ENCODE data around the gene PCYT1A. TPM values are rescaled to one million over a fixed set of nuclear protein-coding genes. Genes with fewer than 3 reads are reported as not detected.
A peak's percentile ranks its signal among the peaks of the same experiment; 100 is the strongest.
"Not testable (repeated sequence)": the region's sequence is repeated elsewhere in the genome, so short reads cannot be mapped to it uniquely, and the experiment has no call there.

PCYT1A gene
- total and polyA plus RNA-seq, 2 donors = 18.9 to 23.3 TPM

- no peak within 1 kb of the TSS for H3K27ac ChIP-seq (ENCODE audit: low read depth in 1 of 2, low read length in 1 of 2)
- H3K4me3 ChIP-seq (ENCODE audit: low read length in 2 of 2) = no peak within 1 kb of the TSS
- H3K36me3 ChIP-seq (ENCODE audit: control insufficient read depth in 2 of 2, insufficient read depth in 2 of 2, low read length in 1 of 2) = no peaks in the 10 kb centered on the region
- H3K4me1 ChIP-seq (ENCODE audit: control insufficient read depth in 2 of 2, insufficient read depth in 2 of 2, low read length in 2 of 2) = peaks cover 0 to 13% of the 10 kb centered on the region in 2 donors
- H3K27me3 ChIP-seq (ENCODE audit: control insufficient read depth in 2 of 2, insufficient read depth in 1 of 2, low read length in 1 of 2) = peaks cover 0 to 21% of the 10 kb centered on the region in 2 donors
- no peak for DNase-seq (ENCODE audit: low read depth in 6 of 9, low spot score in 9 of 9)
- 82% methylated on average over 15 of the region's 15 CpGs for WGBS
- H3K9me3 ChIP-seq (ENCODE audit: control insufficient read depth in 2 of 2, insufficient read depth in 1 of 2, low read length in 1 of 2) = no peaks in the 10 kb centered on the region
These were observed 71.4 kb downstream of the PCYT1A start, which contains the start of gene SLC51A for GRCh38 chr3:196216089-196216564. SLC51A (plus strand) TSS chr3:196216534; CDS start chr3:196216713, 179 bp downstream.

GRCh38 chr3:196215493-196216020, 72.0 kb downstream of the PCYT1A start:
- Histone ChIP-seq H3K4me1 (ENCODE audit: control insufficient read depth in 2 of 2, insufficient read depth in 2 of 2, low read length in 2 of 2) (peaks cover 0 to 10% of the 10 kb centered on the region in 2 donors), H3K4me3 (ENCODE audit: low read length in 2 of 2) (no peak overlapping the region), H3K27me3 (ENCODE audit: control insufficient read depth in 2 of 2, insufficient read depth in 1 of 2, low read length in 1 of 2) (peaks cover 0 to 23% of the 10 kb centered on the region in 2 donors), H3K9me3 (ENCODE audit: control insufficient read depth in 2 of 2, insufficient read depth in 1 of 2, low read length in 1 of 2) (no peaks in the 10 kb centered on the region), H3K27ac (ENCODE audit: low read depth in 1 of 2, low read length in 1 of 2) (no peak overlapping the region), H3K36me3 (ENCODE audit: control insufficient read depth in 2 of 2, insufficient read depth in 2 of 2, low read length in 1 of 2) (no peaks in the 10 kb centered on the region)
- no peak for DNase-seq (ENCODE audit: low read depth in 6 of 9, low spot score in 9 of 9)
- 79% methylated on average over 10 of the region's 10 CpGs for WGBS

GRCh38 chr3:196214783-196215441, 72.6 kb downstream of the PCYT1A start:
- Histone ChIP-seq H3K4me1 (ENCODE audit: control insufficient read depth in 2 of 2, insufficient read depth in 2 of 2, low read length in 2 of 2) (peaks cover 0 to 9% of the 10 kb centered on the region in 2 donors), H3K27ac (ENCODE audit: low read depth in 1 of 2, low read length in 1 of 2) (no peak overlapping the region), H3K4me3 (ENCODE audit: low read length in 2 of 2) (no peak overlapping the region), H3K9me3 (ENCODE audit: control insufficient read depth in 2 of 2, insufficient read depth in 1 of 2, low read length in 1 of 2) (no peaks in the 10 kb centered on the region), H3K27me3 (ENCODE audit: control insufficient read depth in 2 of 2, insufficient read depth in 1 of 2, low read length in 1 of 2) (peaks cover 0 to 23% of the 10 kb centered on the region in 2 donors), H3K36me3 (ENCODE audit: control insufficient read depth in 2 of 2, insufficient read depth in 2 of 2, low read length in 1 of 2) (no peaks in the 10 kb centered on the region)
- DNase-seq (ENCODE audit: low read depth in 6 of 9, low spot score in 9 of 9) = no peak
- WGBS = 95% methylated on average over 16 of the region's 16 CpGs

- H3K9me3 ChIP-seq (ENCODE audit: control insufficient read depth in 2 of 2, insufficient read depth in 1 of 2, low read length in 1 of 2) = peaks cover 0 to 9% of the 10 kb centered on the region in 2 donors
- WGBS = 93% methylated on average over 23 of the region's 23 CpGs
- no peak for DNase-seq (ENCODE audit: low read depth in 6 of 9, low spot score in 9 of 9)
These were observed 76.6 kb downstream of the PCYT1A start, which contains the start of gene ZDHHC19 for GRCh38 chr3:196210673-196211556. ZDHHC19 (minus strand) TSS chr3:196211400; CDS start chr3:196211315, 85 bp downstream.

GRCh38 chr3:196209944-196210672, 77.4 kb downstream of the PCYT1A start:
- DNase-seq (ENCODE audit: low read depth in 6 of 9, low spot score in 9 of 9) = not testable (repeated sequence)

More at GRCh38 chr3:196210673-196211556, 76.6 kb downstream of the PCYT1A start, which contains the start of gene ZDHHC19:
- H3K27me3 ChIP-seq (ENCODE audit: control insufficient read depth in 2 of 2, insufficient read depth in 1 of 2, low read length in 1 of 2) = peaks cover 0 to 32% of the 10 kb centered on the region in 2 donors
- no peak within 1 kb of the TSS for H3K27ac ChIP-seq (ENCODE audit: low read depth in 1 of 2, low read length in 1 of 2)
- no peaks in the 10 kb centered on the region for H3K36me3 ChIP-seq (ENCODE audit: control insufficient read depth in 2 of 2, insufficient read depth in 2 of 2, low read length in 1 of 2)
- no peak within 1 kb of the TSS for H3K4me3 ChIP-seq (ENCODE audit: low read length in 2 of 2)
- peaks cover 3 to 8% of the 10 kb centered on the region in 2 donors for H3K4me1 ChIP-seq (ENCODE audit: control insufficient read depth in 2 of 2, insufficient read depth in 2 of 2, low read length in 2 of 2)

GRCh38 chr3:196208942-196209695, 78.4 kb downstream of the PCYT1A start:
- H3K36me3 ChIP-seq (ENCODE audit: control insufficient read depth in 2 of 2, insufficient read depth in 2 of 2, low read length in 1 of 2) = no peaks in the 10 kb centered on the region
- peaks cover 0 to 9% of the 10 kb centered on the region in 2 donors for H3K9me3 ChIP-seq (ENCODE audit: control insufficient read depth in 2 of 2, insufficient read depth in 1 of 2, low read length in 1 of 2)
- no peak overlapping the region for H3K27ac ChIP-seq (ENCODE audit: low read depth in 1 of 2, low read length in 1 of 2)
- WGBS = 96% methylated on average over 24 of the region's 24 CpGs
- peaks cover 3 to 8% of the 10 kb centered on the region in 2 donors for H3K4me1 ChIP-seq (ENCODE audit: control insufficient read depth in 2 of 2, insufficient read depth in 2 of 2, low read length in 2 of 2)
- no peak for DNase-seq (ENCODE audit: low read depth in 6 of 9, low spot score in 9 of 9)
- H3K4me3 ChIP-seq (ENCODE audit: low read length in 2 of 2) = no peak overlapping the region
- H3K27me3 ChIP-seq (ENCODE audit: control insufficient read depth in 2 of 2, insufficient read depth in 1 of 2, low read length in 1 of 2) = peaks cover 0 to 25% of the 10 kb centered on the region in 2 donors

More at GRCh38 chr3:196209944-196210672, 77.4 kb downstream of the PCYT1A start:
- H3K4me3 ChIP-seq (ENCODE audit: low read length in 2 of 2); H3K4me1 ChIP-seq (ENCODE audit: control insufficient read depth in 2 of 2, insufficient read depth in 2 of 2, low read length in 2 of 2); H3K9me3 ChIP-seq (ENCODE audit: control insufficient read depth in 2 of 2, insufficient read depth in 1 of 2, low read length in 1 of 2); H3K27ac ChIP-seq (ENCODE audit: low read depth in 1 of 2, low read length in 1 of 2); H3K36me3 ChIP-seq (ENCODE audit: control insufficient read depth in 2 of 2, insufficient read depth in 2 of 2, low read length in 1 of 2): not testable (repeated sequence)
- peaks cover 0 to 27% of the 10 kb centered on the region in 2 donors for H3K27me3 ChIP-seq (ENCODE audit: control insufficient read depth in 2 of 2, insufficient read depth in 1 of 2, low read length in 1 of 2)
- 97% methylated on average over 11 of the region's 11 CpGs for WGBS

- peaks cover 0 to 9% of the 10 kb centered on the region in 2 donors for H3K9me3 ChIP-seq (ENCODE audit: control insufficient read depth in 2 of 2, insufficient read depth in 1 of 2, low read length in 1 of 2)
- DNase-seq (ENCODE audit: low read depth in 6 of 9, low spot score in 9 of 9) = peak in 3 of 9 donors; percentile 23 to 50 (median 35)
- peaks cover 0 to 29% of the 10 kb centered on the region in 2 donors for H3K27me3 ChIP-seq (ENCODE audit: control insufficient read depth in 2 of 2, insufficient read depth in 1 of 2, low read length in 1 of 2)
- H3K27ac ChIP-seq (ENCODE audit: low read depth in 1 of 2, low read length in 1 of 2) = no peak overlapping the region
- H3K4me1 ChIP-seq (ENCODE audit: control insufficient read depth in 2 of 2, insufficient read depth in 2 of 2, low read length in 2 of 2) = peaks cover 3 to 8% of the 10 kb centered on the region in 2 donors
- peak overlapping the region; percentile 40 to 41 for H3K4me3 ChIP-seq (ENCODE audit: low read length in 2 of 2)
- WGBS = 35% methylated on average over 49 of the region's 49 CpGs
- H3K36me3 ChIP-seq (ENCODE audit: control insufficient read depth in 2 of 2, insufficient read depth in 2 of 2, low read length in 1 of 2) = no peaks in the 10 kb centered on the region
These were observed 79.5 kb downstream of the PCYT1A start for GRCh38 chr3:196207833-196208607.

All from thymus (tissue), 11 donors.